ENCODE results near the gene NR1H3. TPM values are rescaled to one million over a fixed set of nuclear protein-coding genes. Genes with fewer than 3 reads are reported as not detected.

NR1H3 gene
- total RNA-seq, 1 donor from 2014 or later = 49.2 TPM

DNA sequence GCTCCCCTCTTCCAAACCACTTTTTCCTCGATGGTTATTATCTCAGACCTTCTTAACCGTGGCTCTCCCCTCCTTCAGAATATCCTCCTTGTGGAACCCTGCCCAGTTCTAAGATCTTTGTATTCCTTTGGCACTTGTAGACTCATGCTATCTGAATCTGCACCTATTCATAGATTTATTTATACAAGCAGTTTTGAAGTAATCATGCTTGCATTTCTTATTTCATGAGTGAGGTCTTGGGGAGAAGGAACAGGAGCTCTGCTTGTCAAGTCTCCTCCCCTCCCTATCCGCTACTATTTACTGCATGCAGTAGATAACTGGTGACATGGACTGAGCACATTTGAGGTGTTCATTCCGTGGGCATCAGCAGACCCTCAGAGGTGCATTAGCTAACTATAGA lies 6.7 kb downstream of the NR1H3 start:
- peaks cover 37% of the 10 kb centered on the region for H3K4me1 ChIP-seq
- no peak overlapping the region for H3K27ac ChIP-seq
- TF ChIP-seq, protein P1, sequence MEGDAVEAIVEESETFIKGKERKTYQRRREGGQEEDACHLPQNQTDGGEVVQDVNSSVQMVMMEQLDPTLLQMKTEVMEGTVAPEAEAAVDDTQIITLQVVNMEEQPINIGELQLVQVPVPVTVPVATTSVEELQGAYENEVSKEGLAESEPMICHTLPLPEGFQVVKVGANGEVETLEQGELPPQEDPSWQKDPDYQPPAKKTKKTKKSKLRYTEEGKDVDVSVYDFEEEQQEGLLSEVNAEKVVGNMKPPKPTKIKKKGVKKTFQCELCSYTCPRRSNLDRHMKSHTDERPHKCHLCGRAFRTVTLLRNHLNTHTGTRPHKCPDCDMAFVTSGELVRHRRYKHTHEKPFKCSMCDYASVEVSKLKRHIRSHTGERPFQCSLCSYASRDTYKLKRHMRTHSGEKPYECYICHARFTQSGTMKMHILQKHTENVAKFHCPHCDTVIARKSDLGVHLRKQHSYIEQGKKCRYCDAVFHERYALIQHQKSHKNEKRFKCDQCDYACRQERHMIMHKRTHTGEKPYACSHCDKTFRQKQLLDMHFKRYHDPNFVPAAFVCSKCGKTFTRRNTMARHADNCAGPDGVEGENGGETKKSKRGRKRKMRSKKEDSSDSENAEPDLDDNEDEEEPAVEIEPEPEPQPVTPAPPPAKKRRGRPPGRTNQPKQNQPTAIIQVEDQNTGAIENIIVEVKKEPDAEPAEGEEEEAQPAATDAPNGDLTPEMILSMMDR (IDR thresholded peaks at IDR 0.05) = no peak
- DNase-seq = no peak
- H3K27me3 ChIP-seq (ENCODE audit: low read depth) = no peaks in the 10 kb centered on the region
- intact Hi-C loops (cut with DNase I) = no loop called here
- ATAC-seq = no peak
- H3K9me3 ChIP-seq = no peaks in the 10 kb centered on the region
- peaks cover 10% of the 10 kb centered on the region for H3K36me3 ChIP-seq
- no peak overlapping the region for H3K4me3 ChIP-seq

DNA sequence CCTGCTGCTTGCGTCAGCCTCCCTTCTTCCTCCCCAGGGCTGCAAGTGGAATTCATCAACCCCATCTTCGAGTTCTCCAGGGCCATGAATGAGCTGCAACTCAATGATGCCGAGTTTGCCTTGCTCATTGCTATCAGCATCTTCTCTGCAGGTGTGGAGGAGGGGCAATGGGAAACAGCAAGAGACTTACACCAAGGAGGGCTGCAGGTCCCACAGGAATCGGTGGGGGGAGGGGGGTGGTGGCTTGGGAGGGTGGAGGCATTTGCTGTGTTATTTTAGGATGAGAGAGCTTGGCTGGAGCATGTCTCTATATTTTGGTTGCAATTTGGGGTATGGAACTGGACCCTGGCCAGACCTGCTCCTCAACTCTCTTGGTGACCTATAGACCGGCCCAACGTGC lies 10.1 kb downstream of the NR1H3 start:
- H3K36me3 ChIP-seq = peaks cover 4% of the 10 kb centered on the region
- no peak overlapping the region for H3K4me3 ChIP-seq
- no peaks in the 10 kb centered on the region for H3K27me3 ChIP-seq (ENCODE audit: low read depth)
- no peaks in the 10 kb centered on the region for H3K9me3 ChIP-seq
- intact Hi-C loops (cut with DNase I) = no loop called here
- no peak for ATAC-seq
- TF ChIP-seq, protein P1 (IDR thresholded peaks at IDR 0.05) = no peak
- H3K27ac ChIP-seq = peak overlapping the region; percentile 95
- peaks cover 53% of the 10 kb centered on the region for H3K4me1 ChIP-seq
- peak; percentile 44 for DNase-seq

DNA sequence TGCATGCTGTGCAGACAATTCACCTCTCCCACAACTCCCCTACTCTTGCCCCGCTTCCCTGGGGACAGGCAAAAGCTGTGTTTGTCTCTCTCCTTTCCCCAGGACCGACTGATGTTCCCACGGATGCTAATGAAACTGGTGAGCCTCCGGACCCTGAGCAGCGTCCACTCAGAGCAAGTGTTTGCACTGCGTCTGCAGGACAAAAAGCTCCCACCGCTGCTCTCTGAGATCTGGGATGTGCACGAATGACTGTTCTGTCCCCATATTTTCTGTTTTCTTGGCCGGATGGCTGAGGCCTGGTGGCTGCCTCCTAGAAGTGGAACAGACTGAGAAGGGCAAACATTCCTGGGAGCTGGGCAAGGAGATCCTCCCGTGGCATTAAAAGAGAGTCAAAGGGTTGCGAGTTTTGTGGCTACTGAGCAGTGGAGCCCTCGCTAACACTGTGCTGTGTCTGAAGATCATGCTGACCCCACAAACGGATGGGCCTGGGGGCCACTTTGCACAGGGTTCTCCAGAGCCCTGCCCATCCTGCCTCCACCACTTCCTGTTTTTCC lies 10.7 kb downstream of the NR1H3 start:
- H3K4me1 ChIP-seq = peaks cover 53% of the 10 kb centered on the region
- no peak for ATAC-seq
- H3K27ac ChIP-seq = peak overlapping the region; percentile 95
- peaks cover 4% of the 10 kb centered on the region for H3K36me3 ChIP-seq
- intact Hi-C loops (cut with DNase I) = no loop called here
- H3K4me3 ChIP-seq = peak overlapping the region; percentile 81
- TF ChIP-seq, protein P1 (IDR thresholded peaks at IDR 0.05) = no peak
- H3K27me3 ChIP-seq (ENCODE audit: low read depth) = no peaks in the 10 kb centered on the region
- peak; percentile 33 for DNase-seq
- no peaks in the 10 kb centered on the region for H3K9me3 ChIP-seq

DNA sequence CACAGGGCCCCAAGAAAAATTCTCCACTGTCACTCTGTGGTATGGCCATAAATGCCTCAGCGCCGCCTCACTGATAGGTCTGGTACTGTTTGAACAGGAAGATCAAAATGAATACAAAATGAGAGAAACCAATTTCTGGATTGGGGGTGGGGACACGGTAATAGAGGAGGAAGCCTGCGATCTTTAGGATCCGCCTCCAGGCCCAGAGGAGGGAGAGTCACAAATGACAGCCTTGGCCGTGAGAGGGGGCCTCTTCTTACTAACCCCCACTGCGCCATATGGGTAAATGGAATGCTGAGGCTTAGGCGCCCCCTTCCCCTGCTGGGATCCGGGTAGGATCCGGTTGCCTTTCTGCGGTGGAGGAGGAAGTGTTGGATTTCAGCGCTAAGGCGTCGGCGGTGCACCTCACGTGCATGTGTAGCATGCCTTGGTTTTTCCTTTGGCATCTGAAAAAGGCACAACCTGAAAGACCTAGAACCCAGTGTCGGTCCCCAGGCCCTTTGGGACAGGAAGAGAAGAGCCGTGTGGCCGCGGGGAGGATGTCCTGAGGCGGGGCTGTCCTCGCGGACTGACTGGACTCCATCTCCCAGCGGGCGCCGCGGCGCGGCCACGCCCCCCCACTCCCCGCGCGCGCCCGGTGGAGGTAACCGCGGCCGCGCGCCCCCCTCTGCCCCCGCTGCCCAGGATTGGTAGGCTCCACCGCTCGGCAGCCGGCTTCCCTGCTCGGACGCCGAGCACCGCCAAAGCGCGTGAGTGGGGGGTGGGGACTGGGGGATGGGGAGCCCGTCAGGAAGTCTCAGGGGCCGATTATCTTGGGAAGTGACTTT lies 11.4 kb downstream of the NR1H3 start:
- Histone ChIP-seq H3K9me3 (no peaks in the 10 kb centered on the region), H3K4me3 (peak overlapping the region; percentile 81), H3K27me3 (ENCODE audit: low read depth) (no peaks in the 10 kb centered on the region), H3K27ac (peak overlapping the region; percentile 95), H3K36me3 (peaks cover 5% of the 10 kb centered on the region), H3K4me1 (peaks cover 53% of the 10 kb centered on the region)
- intact Hi-C loops (cut with DNase I) = no loop called here
- TF ChIP-seq, protein P1 (IDR thresholded peaks at IDR 0.05) = no peak
- ATAC-seq (peak; percentile 96), DNase-seq (peak; percentile 95)

DNA sequence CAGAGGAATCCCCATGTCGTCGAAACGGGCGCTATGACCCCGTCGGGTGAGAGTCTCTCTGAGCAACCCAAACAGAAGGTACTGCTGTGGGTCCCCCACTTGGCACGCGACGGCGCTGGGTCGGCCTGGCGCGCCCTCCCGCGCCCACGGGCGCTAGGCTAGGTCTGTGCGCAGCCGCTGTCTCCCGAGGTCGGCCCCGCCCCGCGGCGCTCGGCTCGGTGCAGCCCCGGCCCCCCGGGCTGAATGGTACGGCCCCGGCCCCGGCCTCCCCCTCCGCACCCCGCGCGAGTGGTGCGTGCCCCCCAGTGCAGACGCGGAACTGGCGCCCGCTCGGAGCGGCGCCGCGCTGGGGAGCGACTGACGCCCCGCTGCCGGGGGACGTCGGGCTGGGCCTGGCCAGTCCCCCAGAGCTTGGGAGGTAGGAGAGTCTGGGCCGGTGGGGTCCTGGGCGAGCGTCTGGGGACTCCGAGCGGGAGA lies 12.1 kb downstream of the NR1H3 start, which contains the start of gene MADD:
Gene MADD (plus strand): TSS at position 305 of the 477 bp plus-strand sequence.
- H3K36me3 ChIP-seq = peaks cover 12% of the 10 kb centered on the region
- H3K27me3 ChIP-seq (ENCODE audit: low read depth) = no peaks in the 10 kb centered on the region
- DNase-seq (peak; percentile 92), ATAC-seq (peak; percentile 96)
- H3K4me1 ChIP-seq = peaks cover 51% of the 10 kb centered on the region
- TF ChIP-seq, protein P1 (IDR thresholded peaks at IDR 0.05) = no peak
- peak within 1 kb of the TSS; percentile 81 for H3K4me3 ChIP-seq
- no peaks in the 10 kb centered on the region for H3K9me3 ChIP-seq
- intact Hi-C loops (cut with DNase I) = no loop called here
- peak within 1 kb of the TSS; percentile 95 for H3K27ac ChIP-seq

Data from lower lobe of right lung (tissue), 2 donors.